GM23338 (cell line): ENCODE results near the gene PTH1R.

ENCODE experiments used
- CTCF ChIP-seq, 2 experiments: fragments of 200-600 bp in 1 of 2; sonication (generic) in 1 of 2; conservative IDR thresholded peaks; 2 replicates each; pipeline versions ENCODE4 v1.5.1 to v1.6.1; 2016 to 2017; ENCODE audit warnings: antibody characterized with exemption in 2 of 2, low read depth in 2 of 2, mild to moderate bottlenecking in 2 of 2, moderate library complexity in 1 of 2
- EZH2 ChIP-seq: fragments of 200-600 bp; sonication (generic); IDR thresholded peaks from one replicate; pipeline ENCODE4 v1.8.0; 2017; ENCODE audit warnings: antibody characterized with exemption, mild to moderate bottlenecking, low read depth; ENCODE audit not compliant: unreplicated experiment
- EZH2phosphoT487 ChIP-seq: fragments of 200-600 bp; sonication (generic); IDR thresholded peaks from one replicate; pipeline ENCODE4 v1.8.1; 2018; ENCODE audit warnings: antibody characterized with exemption; ENCODE audit not compliant: unreplicated experiment
- JUNB ChIP-seq: IDR thresholded peaks from one replicate; pipeline ENCODE4 v1.6.1; 2016; ENCODE audit warnings: antibody characterized with exemption; ENCODE audit not compliant: unreplicated experiment
- POLR2AphosphoS5 ChIP-seq: IDR thresholded peaks from 2 replicates; pipeline ENCODE4 v1.6.1; 2016; ENCODE audit warnings: antibody characterized with exemption, low read depth
- ZNF114 ChIP-seq: fragments of 250-450 bp; sonication (Bioruptor Pico); IDR thresholded peaks from 2 replicates; pipeline ENCODE4 v1.5.0; 2020; ENCODE audit warnings: mild to moderate bottlenecking, moderate library complexity
- ZNF331 ChIP-seq: fragments of 250-450 bp; sonication (Bioruptor Pico); IDR thresholded peaks from 2 replicates; pipeline ENCODE4 v1.5.0; 2020; ENCODE audit warnings: low read depth, mild to moderate bottlenecking, moderate library complexity

- TF ChIP-seq EZH2 (no peak), CTCF (conservative IDR thresholded peaks at IDR 0.05; ENCODE audit: low read depth in 2 of 2) (no peak), POLR2AphosphoS5 (no peak), EZH2phosphoT487 (no peak), ZNF331 (no peak), ZNF114 (no peak), JUNB (no peak)
These were observed 13.6 kb downstream of the PTH1R start for GRCh38 chr3:46891132-46891531.
